Measurements from ENCODE around the gene TNFAIP2. TPM values are rescaled to one million over a fixed set of nuclear protein-coding genes. Genes with fewer than 3 reads are reported as not detected.
"Not testable (repeated sequence)": the region's sequence is repeated elsewhere in the genome, so short reads cannot be mapped to it uniquely, and the experiment has no call there.

TNFAIP2 gene
- total and polyA plus RNA-seq, 3 donors from 2014 or later, result 44.9 to 92.8 (median 51.8) TPM

DNA sequence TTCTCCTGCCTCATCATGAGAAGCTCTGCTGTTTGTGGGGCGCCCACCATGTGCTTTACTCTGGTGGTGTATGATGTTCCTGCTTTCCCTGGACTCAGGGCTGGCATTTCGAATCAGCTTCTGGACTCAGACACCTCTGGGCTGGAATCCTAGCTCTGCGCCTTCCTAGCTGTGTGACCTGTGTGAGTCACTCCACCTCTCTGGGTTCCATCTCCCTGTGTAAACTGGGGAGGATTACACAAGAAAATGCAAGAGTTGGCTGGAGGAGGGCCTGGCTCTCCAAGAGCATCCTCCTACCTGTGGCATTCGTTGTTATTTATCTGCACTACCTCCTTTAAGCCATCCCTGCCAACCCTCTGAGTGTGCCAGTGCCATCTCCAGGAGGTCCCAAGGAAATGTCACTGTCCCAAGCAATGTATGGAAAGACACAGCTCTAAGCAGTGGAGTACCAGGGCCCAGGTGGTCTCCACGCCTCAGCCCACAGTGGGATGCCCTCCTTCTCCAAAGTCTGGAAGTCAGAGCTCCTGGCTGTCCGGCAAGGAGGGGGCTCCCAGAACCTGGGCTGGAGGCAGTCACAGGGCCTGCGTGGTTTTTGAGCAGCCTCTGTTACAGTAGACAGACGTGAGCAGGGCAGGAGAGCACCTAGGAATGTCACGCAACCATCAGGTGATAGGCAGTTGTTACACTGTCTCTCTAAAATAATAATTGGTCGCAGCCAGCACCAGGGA is 7.3 kb upstream of the TNFAIP2 start:
- Histone ChIP-seq H3K36me3 (ENCODE audit: low read depth, missing control alignments) (no peaks in the 10 kb centered on the region), H3K27me3 (no peaks in the 10 kb centered on the region), H3K27ac (peak overlapping the region in 1 of 2 donors; percentile 31), H3K9me3 (no peaks in the 10 kb centered on the region), H3K4me3 (no peak overlapping the region), H3K4me1 (peaks cover 15% of the 10 kb centered on the region)
- intact Hi-C loops (cut with DNase I; ENCODE audit: low total_unique reads), result no loop called here
- WGBS, 2 donors, result 87 to 89% methylated on average over 10 of the region's 10 CpGs
- TF ChIP-seq CTCF (IDR thresholded peaks at IDR 0.05), result no peak
- no peak for TF ChIP-seq POLR2A (IDR thresholded peaks at IDR 0.05)
- no peak for DNase-seq

- 86 to 88% methylated on average over 17 of the region's 17 CpGs for WGBS, 2 donors
- TF ChIP-seq POLR2A (IDR thresholded peaks at IDR 0.05), result no peak
- H3K4me3 ChIP-seq, result no peak overlapping the region
- no peaks in the 10 kb centered on the region for H3K9me3 ChIP-seq
- intact Hi-C loops (cut with DNase I; ENCODE audit: low total_unique reads), result no loop called here
- H3K27ac ChIP-seq, result no peak overlapping the region
- H3K27me3 ChIP-seq, result no peaks in the 10 kb centered on the region
- DNase-seq, result no peak
- peaks cover 15% of the 10 kb centered on the region for H3K4me1 ChIP-seq
- no peaks in the 10 kb centered on the region for H3K36me3 ChIP-seq (ENCODE audit: low read depth, missing control alignments)
These were observed 6.6 kb upstream of the TNFAIP2 start for GRCh38 chr14:103116636-103117035.

DNA sequence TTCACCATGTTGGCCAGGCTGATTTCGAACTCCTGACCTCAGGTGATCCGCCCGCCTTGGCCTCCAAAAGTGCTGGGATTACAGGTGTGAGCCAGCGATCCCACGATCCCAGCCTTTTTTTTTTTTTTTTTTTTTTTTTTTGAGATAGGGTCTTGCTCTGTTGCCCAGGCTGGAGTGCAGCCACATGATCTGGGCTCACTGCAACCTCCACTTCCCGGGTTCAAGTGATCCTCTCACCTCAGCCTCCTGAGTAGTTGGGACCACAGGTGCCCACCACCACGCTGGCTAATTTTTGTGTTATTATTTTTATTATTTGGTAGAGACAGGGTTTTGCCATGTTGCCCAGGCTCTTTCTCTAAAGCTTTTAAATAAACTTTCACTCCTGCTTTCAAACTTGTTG is 5.8 kb upstream of the TNFAIP2 start:
- peaks cover 23% of the 10 kb centered on the region for H3K4me1 ChIP-seq
- H3K27ac ChIP-seq; H3K9me3 ChIP-seq; intact Hi-C loops (cut with DNase I; ENCODE audit: low total_unique reads); H3K36me3 ChIP-seq (ENCODE audit: low read depth, missing control alignments); DNase-seq; H3K4me3 ChIP-seq; H3K27me3 ChIP-seq: not testable (repeated sequence)
- 93 to 96% methylated on average over 7 of the region's 7 CpGs for WGBS, 2 donors

GRCh38 chr14:103118018-103118662 is 5.1 kb upstream of the TNFAIP2 start:
- WGBS, 2 donors, result 35 to 41% methylated on average over 8 to 10 of the region's 10 CpGs
- Histone ChIP-seq H3K27me3 (no peaks in the 10 kb centered on the region), H3K9me3 (no peaks in the 10 kb centered on the region), H3K36me3 (ENCODE audit: low read depth, missing control alignments) (no peaks in the 10 kb centered on the region), H3K4me1 (peaks cover 28% of the 10 kb centered on the region), H3K4me3 (no peak overlapping the region), H3K27ac (peak overlapping the region in 1 of 2 donors; percentile 68)
- TF ChIP-seq POLR2A (IDR thresholded peaks at IDR 0.05) (no peak), CTCF (IDR thresholded peaks at IDR 0.05) (no peak)
- intact Hi-C loops (cut with DNase I; ENCODE audit: low total_unique reads), result no loop called here
- peak; percentile 85 for DNase-seq

- H3K4me3 ChIP-seq, result no peak overlapping the region
- peak; percentile 57 for DNase-seq
- H3K27me3 ChIP-seq, result no peaks in the 10 kb centered on the region
- H3K4me1 ChIP-seq, result peaks cover 31% of the 10 kb centered on the region
- no peaks in the 10 kb centered on the region for H3K9me3 ChIP-seq
- 77 to 82% methylated on average over 8 to 9 of the region's 9 CpGs for WGBS, 2 donors
- no peaks in the 10 kb centered on the region for H3K36me3 ChIP-seq (ENCODE audit: low read depth, missing control alignments)
- peak overlapping the region in 1 of 2 donors; percentile 68 for H3K27ac ChIP-seq
- TF ChIP-seq CTCF (IDR thresholded peaks at IDR 0.05) (no peak), POLR2A (IDR thresholded peaks at IDR 0.05) (no peak)
- intact Hi-C loops (cut with DNase I; ENCODE audit: low total_unique reads), result no loop called here
These were observed 4.4 kb upstream of the TNFAIP2 start for GRCh38 chr14:103118663-103119404.

DNA sequence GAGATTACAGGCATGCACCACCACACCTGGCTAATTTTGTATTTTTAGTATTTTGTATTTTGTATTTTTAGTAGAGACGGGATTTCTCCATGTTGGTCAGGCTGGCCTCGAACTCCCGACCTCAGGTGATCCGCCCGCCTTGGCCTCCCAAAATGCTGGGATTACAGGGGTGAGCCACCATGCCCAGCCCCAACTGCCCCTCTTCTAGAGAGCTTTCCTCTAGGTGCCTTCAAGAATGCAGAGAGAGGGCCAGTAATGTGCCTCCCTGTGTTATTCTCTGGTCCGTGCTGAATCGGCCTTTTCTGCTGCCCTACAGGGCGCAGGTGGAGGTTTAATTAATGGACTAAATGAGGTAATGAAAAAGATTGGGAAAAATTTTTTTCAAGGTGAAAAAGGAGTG is 3.7 kb upstream of the TNFAIP2 start:
- DNase-seq; H3K4me3 ChIP-seq; intact Hi-C loops (cut with DNase I; ENCODE audit: low total_unique reads); H3K27me3 ChIP-seq; H3K9me3 ChIP-seq; H3K27ac ChIP-seq; H3K36me3 ChIP-seq (ENCODE audit: low read depth, missing control alignments): not testable (repeated sequence)
- peaks cover 36% of the 10 kb centered on the region for H3K4me1 ChIP-seq
- 90 to 94% methylated on average over 8 of the region's 8 CpGs for WGBS, 2 donors

All from testis (tissue), 3 donors.